WERI-Rb-1 (cell line): ENCODE measurements around the gene STXBP6.

Experiments used
- DNase-seq: peaks from one replicate; pipeline ENCODE4 v3.0.0-alpha.2; 2020
- H3K27ac ChIP-seq: fragments of 250-450 bp; sonication (Bioruptor Pico); 2 replicates; pipeline ENCODE4 v1.5.1; 2020; ENCODE audit warnings: mild to moderate bottlenecking, moderate library complexity
- H3K27me3 ChIP-seq: fragments of 250-450 bp; sonication (Bioruptor Pico); 2 replicates; pipeline ENCODE4 v1.5.1; 2021; ENCODE audit warnings: mild to moderate bottlenecking, low read depth, moderate library complexity; ENCODE audit not compliant: insufficient read depth, severe bottlenecking
- H3K36me3 ChIP-seq: fragments of 250-450 bp; sonication (Bioruptor Pico); 2 replicates; pipeline ENCODE4 v1.5.1; 2020; ENCODE audit warnings: mild to moderate bottlenecking, moderate library complexity
- H3K4me3 ChIP-seq: 2 replicates; pipeline ENCODE4 v1.5.1; 2011; ENCODE audit warnings: low read depth, mild to moderate bottlenecking, control low read depth, low read length
- H3K9me3 ChIP-seq: fragments of 250-450 bp; sonication (Bioruptor Pico); 2 replicates; pipeline ENCODE4 v1.5.1; 2021; ENCODE audit warnings: mild to moderate bottlenecking, moderate library complexity; ENCODE audit not compliant: severe bottlenecking
- TF ChIP-seq, protein P1 (sequence below): IDR thresholded peaks from 2 replicates; pipeline ENCODE4 v1.5.1; 2011; ENCODE audit warnings: low read depth, mild to moderate bottlenecking, control low read depth, inconsistent platforms, low read length

Gene STXBP6

GRCh38 chr14:24952851-24953666 lies 96.9 kb downstream of the STXBP6 start:
- Histone ChIP-seq H3K36me3 (no peaks in the 10 kb centered on the region), H3K9me3 (no peaks in the 10 kb centered on the region), H3K27me3 (peaks cover 23% of the 10 kb centered on the region), H3K27ac (no peak overlapping the region), H3K4me3 (no peak overlapping the region)
- TF ChIP-seq, protein P1, sequence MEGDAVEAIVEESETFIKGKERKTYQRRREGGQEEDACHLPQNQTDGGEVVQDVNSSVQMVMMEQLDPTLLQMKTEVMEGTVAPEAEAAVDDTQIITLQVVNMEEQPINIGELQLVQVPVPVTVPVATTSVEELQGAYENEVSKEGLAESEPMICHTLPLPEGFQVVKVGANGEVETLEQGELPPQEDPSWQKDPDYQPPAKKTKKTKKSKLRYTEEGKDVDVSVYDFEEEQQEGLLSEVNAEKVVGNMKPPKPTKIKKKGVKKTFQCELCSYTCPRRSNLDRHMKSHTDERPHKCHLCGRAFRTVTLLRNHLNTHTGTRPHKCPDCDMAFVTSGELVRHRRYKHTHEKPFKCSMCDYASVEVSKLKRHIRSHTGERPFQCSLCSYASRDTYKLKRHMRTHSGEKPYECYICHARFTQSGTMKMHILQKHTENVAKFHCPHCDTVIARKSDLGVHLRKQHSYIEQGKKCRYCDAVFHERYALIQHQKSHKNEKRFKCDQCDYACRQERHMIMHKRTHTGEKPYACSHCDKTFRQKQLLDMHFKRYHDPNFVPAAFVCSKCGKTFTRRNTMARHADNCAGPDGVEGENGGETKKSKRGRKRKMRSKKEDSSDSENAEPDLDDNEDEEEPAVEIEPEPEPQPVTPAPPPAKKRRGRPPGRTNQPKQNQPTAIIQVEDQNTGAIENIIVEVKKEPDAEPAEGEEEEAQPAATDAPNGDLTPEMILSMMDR: peak; percentile 45
- DNase-seq: no peak

DNA sequence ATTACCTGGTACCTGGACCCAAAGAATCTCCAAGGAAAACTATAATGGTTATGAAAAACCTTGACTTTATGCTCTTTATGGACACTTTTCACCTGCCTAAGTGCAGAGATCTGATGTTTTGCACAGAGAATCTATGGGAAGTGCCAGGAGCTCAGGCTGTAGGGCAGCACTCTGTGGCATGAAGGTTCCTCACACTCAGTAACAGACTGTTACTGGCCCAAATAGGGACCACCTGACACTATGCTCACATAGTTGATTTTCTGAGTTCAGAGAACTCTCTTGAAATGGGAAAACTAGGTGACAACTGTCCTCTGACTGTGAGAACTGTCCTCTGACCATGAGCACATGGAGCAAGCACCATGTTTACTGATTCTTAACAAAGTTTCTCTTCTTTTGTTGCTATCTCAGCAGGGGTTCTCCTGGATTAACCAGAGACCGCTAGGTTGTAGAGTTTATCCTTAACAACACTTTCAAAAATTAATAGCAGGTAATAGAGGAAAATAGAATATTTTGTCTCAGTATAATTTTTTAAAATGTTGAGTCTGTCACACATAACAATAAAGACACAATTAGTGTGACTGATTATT lies 101.6 kb downstream of the STXBP6 start:
- no peaks in the 10 kb centered on the region for H3K9me3 ChIP-seq
- no peak for DNase-seq
- H3K27ac ChIP-seq: no peak overlapping the region
- H3K4me3 ChIP-seq: no peak overlapping the region
- H3K36me3 ChIP-seq: no peaks in the 10 kb centered on the region
- TF ChIP-seq, protein P1: no peak
- H3K27me3 ChIP-seq: peaks cover 23% of the 10 kb centered on the region

GRCh38 chr14:24947131-24947530 lies 102.8 kb downstream of the STXBP6 start:
- H3K36me3 ChIP-seq: no peaks in the 10 kb centered on the region
- TF ChIP-seq, protein P1: no peak
- no peak overlapping the region for H3K27ac ChIP-seq
- DNase-seq: no peak
- no peaks in the 10 kb centered on the region for H3K9me3 ChIP-seq
- H3K4me3 ChIP-seq: no peak overlapping the region
- H3K27me3 ChIP-seq: peaks cover 26% of the 10 kb centered on the region

- Histone ChIP-seq H3K27me3 (peaks cover 26% of the 10 kb centered on the region), H3K27ac (no peak overlapping the region), H3K9me3 (no peaks in the 10 kb centered on the region), H3K36me3 (no peaks in the 10 kb centered on the region), H3K4me3 (no peak overlapping the region)
- no peak for DNase-seq
- TF ChIP-seq, protein P1: no peak
Measured at GRCh38 chr14:24944800-24945199, 105.1 kb downstream of the STXBP6 start.

GRCh38 chr14:24943024-24943423 lies 106.9 kb downstream of the STXBP6 start:
- peaks cover 22% of the 10 kb centered on the region for H3K27me3 ChIP-seq
- no peaks in the 10 kb centered on the region for H3K9me3 ChIP-seq
- no peak for DNase-seq
- H3K36me3 ChIP-seq: no peaks in the 10 kb centered on the region
- TF ChIP-seq, protein P1: no peak
- H3K4me3 ChIP-seq: no peak overlapping the region
- no peak overlapping the region for H3K27ac ChIP-seq
